ENCODE data around the gene SUV39H1.

DNA sequence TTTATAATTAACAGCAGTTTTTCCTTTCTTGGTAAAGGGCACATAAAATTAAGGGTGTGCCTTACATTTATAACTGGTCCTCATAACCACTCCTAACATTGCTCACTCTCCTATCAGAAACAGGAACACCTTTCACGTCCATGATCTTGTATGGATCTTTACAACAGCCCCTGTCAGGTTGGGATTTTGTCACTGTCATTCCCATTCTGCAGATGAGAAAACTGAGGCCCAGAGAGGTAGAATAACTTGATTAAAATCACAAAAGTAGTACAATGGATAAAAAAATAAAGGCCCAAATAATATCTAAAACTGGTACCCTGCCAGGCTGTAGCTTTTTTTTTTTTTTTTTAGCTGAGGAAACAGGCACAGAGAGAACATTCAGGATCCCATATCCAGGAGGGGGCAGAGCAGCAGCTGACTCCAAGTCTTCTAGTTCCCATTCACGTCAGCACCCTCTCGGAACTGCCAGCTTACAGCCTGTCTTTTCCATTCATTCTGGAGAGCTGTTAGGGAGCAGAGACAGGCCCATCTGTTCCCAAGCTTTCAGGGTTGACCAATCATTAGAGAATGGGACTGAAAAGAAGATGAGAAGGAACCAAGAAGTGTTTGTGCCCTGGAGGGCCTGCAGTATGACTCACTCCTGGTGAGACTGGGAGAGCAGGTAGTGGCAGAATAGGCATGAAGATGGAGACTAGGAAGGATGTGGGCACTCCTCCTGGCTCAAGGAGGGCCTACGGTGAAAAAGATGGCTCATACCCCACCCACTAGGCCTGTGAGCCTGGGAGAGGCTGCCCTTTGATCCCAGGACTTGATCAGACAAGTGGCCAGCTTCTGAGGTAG, 7.3 kb downstream of the SUV39H1 start:
- no peak for TF ChIP-seq ZFP30 (CRISPR knock-in tag; IDR thresholded peaks at IDR 0.05)
- no peak for TF ChIP-seq ZC3H10 (CRISPR knock-in tag; IDR thresholded peaks at IDR 0.05)
- TF ChIP-seq ZNF70 (CRISPR knock-in tag; IDR thresholded peaks at IDR 0.05) = no peak
- no peak for TF ChIP-seq ISL1 (CRISPR knock-in tag; IDR thresholded peaks at IDR 0.05)
- no peak for TF ChIP-seq RARB (CRISPR knock-in tag; IDR thresholded peaks at IDR 0.05)
- no peak for TF ChIP-seq CSDC2 (CRISPR knock-in tag; IDR thresholded peaks at IDR 0.05)
- no peak for TF ChIP-seq BACH2 (CRISPR knock-in tag; IDR thresholded peaks at IDR 0.05; ENCODE audit: borderline replicate concordance)
- TF ChIP-seq, protein P1, sequence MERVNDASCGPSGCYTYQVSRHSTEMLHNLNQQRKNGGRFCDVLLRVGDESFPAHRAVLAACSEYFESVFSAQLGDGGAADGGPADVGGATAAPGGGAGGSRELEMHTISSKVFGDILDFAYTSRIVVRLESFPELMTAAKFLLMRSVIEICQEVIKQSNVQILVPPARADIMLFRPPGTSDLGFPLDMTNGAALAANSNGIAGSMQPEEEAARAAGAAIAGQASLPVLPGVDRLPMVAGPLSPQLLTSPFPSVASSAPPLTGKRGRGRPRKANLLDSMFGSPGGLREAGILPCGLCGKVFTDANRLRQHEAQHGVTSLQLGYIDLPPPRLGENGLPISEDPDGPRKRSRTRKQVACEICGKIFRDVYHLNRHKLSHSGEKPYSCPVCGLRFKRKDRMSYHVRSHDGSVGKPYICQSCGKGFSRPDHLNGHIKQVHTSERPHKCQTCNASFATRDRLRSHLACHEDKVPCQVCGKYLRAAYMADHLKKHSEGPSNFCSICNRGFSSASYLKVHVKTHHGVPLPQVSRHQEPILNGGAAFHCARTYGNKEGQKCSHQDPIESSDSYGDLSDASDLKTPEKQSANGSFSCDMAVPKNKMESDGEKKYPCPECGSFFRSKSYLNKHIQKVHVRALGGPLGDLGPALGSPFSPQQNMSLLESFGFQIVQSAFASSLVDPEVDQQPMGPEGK (CRISPR knock-in tag; IDR thresholded peaks at IDR 0.05; ENCODE audit: borderline replicate concordance) = no peak
